ENCODE measurements around the gene TASL.

DNA sequence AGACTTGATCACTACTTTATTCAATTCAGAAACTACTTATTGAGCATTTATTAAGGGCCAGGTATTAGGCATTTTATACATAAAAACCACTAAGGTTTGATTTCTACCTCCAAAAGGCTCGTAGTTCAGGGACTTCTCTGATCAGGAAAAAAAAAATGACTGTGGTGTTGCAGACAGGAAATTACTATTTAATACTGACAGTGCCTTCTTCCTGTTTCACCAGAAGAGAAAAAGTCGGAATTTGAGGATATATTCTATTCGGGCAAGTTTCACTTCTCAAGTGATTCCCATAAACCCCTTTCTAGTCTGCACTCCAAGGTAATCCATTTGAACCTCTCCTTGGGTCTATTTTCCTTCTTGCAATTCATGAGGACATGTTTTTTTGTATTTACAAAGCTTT is 15.3 kb upstream of the TASL start:
- TF ChIP-seq POLR2AphosphoS5 (IDR thresholded peaks at IDR 0.05; ENCODE audit: low read depth, low read length), result no peak
- TF ChIP-seq SPI1 (IDR thresholded peaks at IDR 0.05; ENCODE audit: low read depth, low read length), result no peak
- no peak for TF ChIP-seq TAF1 (IDR thresholded peaks at IDR 0.05; ENCODE audit: low read depth, low read length)
- no peak for TF ChIP-seq POLR2A (IDR thresholded peaks at IDR 0.05; ENCODE audit: low read depth, low read length)
- no peak for TF ChIP-seq POU2F2 (IDR thresholded peaks at IDR 0.05; ENCODE audit: low read depth, low read length)
- TF ChIP-seq PAX5 (IDR thresholded peaks at IDR 0.05; ENCODE audit: insufficient read depth, low read length, severe bottlenecking), result no peak

Data from GM12891 (cell line).